NCI-H82 treated with DMSO at 0.1 percent for 48 hours (cell line): Measurements from ENCODE around the gene RABEP2.
"Not testable (repeated sequence)": the region's sequence is repeated elsewhere in the genome, so short reads cannot be mapped to it uniquely, and the experiment has no call there.

Experiments used
- DNase-seq: peaks from one replicate; lab custom pipeline; 2025; ENCODE audit not compliant: unreplicated experiment; lab: John Stamatoyannopoulos, UW

Gene RABEP2

DNA sequence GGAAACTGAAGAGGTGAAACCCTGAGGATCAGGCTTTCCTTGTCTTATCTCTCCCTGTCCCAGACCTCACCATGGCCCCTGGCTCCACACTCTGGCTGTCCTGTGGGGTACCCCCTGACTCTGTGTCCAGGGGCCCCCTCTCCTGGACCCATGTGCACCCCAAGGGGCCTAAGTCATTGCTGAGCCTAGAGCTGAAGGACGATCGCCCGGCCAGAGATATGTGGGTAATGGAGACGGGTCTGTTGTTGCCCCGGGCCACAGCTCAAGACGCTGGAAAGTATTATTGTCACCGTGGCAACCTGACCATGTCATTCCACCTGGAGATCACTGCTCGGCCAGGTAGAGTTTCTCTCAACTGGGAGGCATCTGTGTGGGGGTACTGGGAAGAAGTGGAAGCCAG is 8.1 kb upstream of the RABEP2 start:
- DNase-seq: no peak

DNA sequence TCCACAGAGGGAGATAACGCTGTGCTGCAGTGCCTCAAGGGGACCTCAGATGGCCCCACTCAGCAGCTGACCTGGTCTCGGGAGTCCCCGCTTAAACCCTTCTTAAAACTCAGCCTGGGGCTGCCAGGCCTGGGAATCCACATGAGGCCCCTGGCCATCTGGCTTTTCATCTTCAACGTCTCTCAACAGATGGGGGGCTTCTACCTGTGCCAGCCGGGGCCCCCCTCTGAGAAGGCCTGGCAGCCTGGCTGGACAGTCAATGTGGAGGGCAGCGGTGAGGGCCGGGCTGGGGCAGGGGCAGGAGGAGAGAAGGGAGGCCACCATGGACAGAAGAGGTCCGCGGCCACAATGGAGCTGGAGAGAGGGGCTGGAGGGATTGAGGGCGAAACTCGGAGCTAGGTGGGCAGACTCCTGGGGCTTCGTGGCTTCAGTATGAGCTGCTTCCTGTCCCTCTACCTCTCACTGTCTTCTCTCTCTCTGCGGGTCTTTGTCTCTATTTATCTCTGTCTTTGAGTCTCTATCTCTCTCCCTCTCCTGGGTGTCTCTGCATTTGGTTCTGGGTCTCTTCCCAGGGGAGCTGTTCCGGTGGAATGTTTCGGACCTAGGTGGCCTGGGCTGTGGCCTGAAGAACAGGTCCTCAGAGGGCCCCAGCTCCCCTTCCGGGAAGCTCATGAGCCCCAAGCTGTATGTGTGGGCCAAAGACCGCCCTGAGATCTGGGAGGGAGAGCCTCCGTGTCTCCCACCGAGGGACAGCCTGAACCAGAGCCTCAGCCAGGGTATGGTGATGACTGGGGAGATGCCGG is 7.5 kb upstream of the RABEP2 start:
- DNase-seq: peak; percentile 48

DNA sequence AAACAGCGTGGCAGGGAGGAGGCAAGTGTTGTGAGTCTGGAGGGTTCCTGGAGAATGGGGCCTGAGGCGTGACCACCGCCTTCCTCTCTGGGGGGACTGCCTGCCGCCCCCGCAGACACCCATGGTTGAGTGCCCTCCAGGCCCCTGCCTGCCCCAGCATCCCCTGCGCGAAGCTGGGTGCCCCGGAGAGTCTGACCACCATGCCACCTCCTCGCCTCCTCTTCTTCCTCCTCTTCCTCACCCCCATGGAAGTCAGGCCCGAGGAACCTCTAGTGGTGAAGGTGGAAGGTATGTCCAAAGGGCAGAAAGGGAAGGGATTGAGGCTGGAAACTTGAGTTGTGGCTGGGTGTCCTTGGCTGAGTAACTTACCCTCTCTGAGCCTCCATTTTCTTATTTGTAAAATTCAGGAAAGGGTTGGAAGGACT is 6.8 kb upstream of the RABEP2 start, which contains the start of gene CD19:
Gene CD19, plus strand, starts transcription at position 171 of the 425 bp plus-strand sequence. Its CDS starts 30 bp downstream, at position 201.
- no peak for DNase-seq

DNA sequence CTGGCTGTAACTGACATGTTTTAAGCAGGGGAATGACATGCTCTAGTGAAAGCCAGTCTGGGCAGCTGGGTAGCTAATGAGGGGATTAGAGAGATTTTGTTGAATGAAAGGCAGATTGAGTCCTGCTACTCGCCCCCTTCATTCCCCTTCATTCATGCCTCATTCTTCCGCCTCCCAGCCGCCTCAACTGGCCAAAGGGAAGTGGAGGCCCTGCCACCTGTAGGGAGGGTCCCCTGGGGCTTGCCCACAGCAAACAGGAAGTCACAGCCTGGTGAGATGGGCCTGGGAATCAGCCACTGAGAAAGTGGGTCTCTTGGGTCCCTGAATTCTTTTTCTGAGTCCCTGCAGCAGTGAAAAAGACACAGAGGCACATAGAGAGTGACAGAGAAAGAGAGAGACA is 5.6 kb upstream of the RABEP2 start:
- DNase-seq: peak; percentile 94

DNA sequence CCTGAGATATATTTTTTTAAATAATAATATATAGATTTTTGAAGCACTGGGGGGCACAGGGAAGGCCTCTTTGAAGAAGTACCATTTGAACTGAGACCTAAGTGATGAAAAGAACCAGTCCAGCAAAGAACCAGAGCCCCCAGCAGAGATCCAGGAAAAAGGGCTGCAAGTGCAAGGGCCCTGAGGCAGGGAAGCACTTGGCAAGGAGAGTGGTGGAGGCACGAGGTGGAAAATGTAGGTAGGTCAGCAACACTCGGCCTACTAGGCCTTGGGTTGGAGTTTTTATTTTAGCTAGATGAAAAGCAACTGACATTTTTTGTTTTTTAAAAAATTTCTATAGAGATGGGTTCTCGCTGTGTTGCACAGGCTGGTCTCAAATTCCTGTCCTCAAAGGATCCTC is 5.2 kb upstream of the RABEP2 start:
- no peak for DNase-seq

GRCh38 chr16:28927815-28928214 is 2.8 kb upstream of the RABEP2 start:
- no peak for DNase-seq

- DNase-seq: not testable (repeated sequence)
Measured at GRCh38 chr16:28926284-28926683, 1.2 kb upstream of the RABEP2 start.

DNA sequence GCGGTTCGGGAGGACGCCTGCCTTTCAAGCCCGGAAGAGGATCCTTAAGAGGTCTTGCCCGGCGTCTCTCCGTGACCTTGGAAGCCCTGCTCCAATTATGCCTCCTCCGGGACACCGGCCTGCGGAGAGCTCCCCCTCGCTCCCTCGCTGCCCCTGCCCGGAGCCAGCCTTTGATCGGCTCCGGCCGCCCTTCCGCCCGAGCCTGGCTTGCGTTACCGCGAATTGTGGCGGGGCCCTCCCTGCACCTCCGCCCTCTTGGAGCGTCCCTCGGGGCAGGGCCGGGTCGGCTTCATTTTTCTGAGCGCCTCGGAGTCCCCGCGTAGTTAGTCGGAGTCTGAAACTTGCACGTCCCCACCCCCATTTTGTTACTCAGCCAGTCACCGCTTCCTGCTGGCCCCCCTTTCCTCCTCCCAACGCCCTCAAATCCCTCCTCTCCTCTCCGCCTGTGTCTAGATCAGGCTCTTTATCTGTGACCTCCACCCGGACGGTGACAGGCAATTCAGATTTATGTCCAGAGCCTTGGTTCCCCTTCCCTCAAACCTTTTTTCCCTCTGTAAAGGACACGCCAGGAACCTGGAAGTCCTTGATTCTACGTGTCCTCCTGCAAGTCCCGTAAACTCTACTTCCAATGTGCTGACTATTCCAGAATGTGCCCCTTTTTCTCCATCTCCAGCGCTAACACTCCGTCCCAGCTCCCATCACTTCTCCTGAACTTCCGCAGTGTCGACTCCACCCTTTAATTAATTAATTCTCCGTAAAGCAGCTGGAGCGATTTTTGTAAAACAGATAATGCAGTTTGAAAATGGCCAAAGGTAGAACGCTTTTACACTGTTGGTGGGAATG is 569 bp upstream of the RABEP2 start:
- DNase-seq: peak; percentile 76

- no peak for DNase-seq
Measured at GRCh38 chr16:28924399-28924761, 658 bp downstream of the RABEP2 start.

- peak; percentile 55 for DNase-seq
Measured at GRCh38 chr16:28923652-28924398, 1.2 kb downstream of the RABEP2 start.

- no peak for DNase-seq
Measured at GRCh38 chr16:28923231-28923587, 1.8 kb downstream of the RABEP2 start.

- DNase-seq: no peak
Measured at GRCh38 chr16:28918698-28919097, 6.3 kb downstream of the RABEP2 start.

GRCh38 chr16:28917095-28917494 is 7.9 kb downstream of the RABEP2 start:
- no peak for DNase-seq

DNA sequence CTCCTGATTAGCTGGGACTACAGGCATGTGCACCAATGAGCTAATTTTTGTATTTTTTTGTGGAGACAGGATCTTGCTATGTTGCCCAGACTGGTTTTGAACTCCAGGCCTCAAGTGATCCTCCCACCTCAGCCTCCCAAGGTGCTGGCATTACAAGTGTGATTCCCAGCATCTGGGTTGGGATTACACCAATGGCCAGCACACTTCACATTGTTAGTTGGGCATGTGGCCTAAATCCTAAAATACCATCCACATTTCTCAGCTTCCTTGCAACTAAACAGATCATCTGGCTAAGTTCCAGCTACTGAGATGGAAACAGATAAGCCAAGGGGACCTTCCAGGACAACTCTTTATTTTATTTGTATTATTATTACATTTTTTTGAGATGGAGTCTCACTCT is 9.9 kb downstream of the RABEP2 start:
- no peak for DNase-seq

- no peak for DNase-seq
Measured at GRCh38 chr16:28913946-28914724, 10.9 kb downstream of the RABEP2 start.

- no peak for DNase-seq
Measured at GRCh38 chr16:28912558-28912957, 12.5 kb downstream of the RABEP2 start.

DNA sequence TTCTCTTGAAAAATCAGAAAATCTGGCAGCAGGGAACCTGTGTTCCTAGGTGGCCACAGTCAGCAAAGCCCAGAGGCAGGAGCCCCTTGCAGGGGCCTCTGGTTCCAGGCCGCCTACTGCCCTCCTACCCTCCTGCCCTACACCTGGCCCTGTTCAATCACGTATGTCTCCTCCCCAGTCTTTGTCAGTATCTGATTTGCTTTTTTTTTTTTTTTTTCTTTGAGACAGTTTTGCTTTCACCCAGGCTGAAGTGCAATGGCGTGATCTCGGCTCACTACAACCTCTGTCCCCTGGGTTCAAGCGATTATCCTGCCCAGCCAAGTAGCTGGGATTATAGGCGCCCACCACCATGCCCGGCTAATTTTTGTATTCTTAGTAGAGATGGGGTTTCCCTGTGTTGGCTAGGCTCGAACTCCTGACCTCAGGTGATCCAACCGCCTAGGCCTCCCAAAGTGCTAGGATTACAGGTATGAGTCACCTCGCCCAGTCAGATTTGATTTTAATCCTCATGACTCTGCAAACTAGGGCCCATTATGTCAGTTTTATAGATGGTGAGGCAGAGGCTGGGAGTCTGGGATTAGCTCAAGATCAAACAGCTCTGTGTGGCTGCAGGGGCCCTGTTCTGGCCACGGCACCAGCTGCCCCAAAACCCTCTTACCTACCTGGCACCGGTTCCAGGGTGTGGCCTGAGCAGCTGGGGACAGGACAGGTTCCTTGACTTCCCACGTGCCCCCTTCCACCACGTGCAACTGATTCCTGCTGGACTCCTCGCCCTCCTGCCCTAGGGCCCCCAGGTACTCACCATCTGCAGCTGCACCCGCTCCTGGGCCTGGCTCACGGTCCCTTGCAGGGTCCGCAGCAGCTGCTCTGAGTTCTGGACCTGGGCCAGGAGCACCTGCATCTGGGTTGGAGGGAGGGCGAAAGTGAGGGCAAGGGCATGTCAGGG is 14.7 kb downstream of the RABEP2 start:
- DNase-seq: peak; percentile 41

DNA sequence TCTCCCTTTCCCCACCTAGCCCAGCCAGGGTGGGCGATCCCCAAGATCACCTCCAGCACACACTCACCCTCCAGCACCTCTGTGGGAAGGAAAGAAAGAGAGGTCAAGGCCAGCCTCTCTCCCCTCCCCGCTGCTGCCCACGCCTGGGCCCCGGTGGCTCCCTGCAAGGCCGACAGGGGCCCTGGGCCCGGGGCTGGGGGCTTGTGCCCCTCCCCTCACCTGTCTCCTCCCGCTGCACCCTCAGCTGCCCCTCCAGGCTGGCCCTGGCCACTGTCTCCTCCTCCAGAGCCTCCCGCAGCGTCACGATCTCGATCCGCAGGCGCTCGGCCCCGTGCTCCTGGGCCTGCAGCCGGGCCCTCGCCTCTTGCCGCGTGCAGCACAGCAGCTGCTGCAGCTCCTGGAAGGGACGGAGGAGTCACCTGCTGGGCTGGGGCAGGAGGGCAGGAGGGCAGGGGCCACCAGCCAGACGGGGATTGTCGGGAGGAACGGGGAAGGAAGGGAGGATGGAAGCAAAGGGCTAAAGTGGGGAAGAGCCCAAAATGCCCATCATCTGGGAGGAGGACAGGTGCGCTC is 19.2 kb downstream of the RABEP2 start:
- no peak for DNase-seq

DNA sequence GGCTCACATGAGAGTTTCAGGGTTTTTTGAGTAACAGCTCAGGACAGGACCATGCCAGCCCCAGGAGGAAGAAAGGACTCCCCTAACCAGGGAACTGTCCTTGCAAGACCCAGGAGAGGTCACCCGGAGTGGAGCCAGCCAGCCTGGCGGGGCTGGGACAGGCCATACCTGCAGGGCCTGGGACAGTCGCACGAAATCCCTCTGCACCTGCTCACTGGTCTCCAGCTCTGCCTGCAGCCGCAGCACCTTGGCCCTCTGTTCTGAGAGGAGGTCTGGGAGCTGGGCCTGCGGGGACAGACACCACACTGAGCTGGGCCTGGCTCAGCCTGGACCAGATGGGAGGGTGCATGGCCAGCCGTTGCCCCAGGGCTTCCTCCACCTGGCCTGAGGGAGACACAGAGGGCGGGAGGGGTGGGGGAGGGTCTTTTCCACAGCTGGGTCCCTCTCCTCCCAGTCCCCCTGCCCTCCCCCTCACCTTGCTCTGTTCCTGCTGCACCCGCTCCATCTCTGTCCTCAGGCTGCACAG is 19.7 kb downstream of the RABEP2 start:
- DNase-seq: no peak
